Memory B cell (primary cell): ENCODE results near the gene RERG.

Experiments used
- ATAC-seq: fragments of 150-1000 bp; cut with Tn5 transposase; 2 replicates; pipeline ENCODE4 v1.10.0; 2021; ENCODE audit warnings: low read depth, mild to moderate bottlenecking, moderate library complexity
- DNase-seq, 2 donors: peaks; one replicate each; pipeline ENCODE4 v3.0.0; 2022; ENCODE audit warnings: low spot score in 2 of 2
- H3K27ac Mint-ChIP-seq: one replicate; pipeline ENCODE4 v1.8.0; 2022; ENCODE audit warnings: mild to moderate bottlenecking, moderate library complexity, mixed read lengths
- H3K27me3 Mint-ChIP-seq: one replicate; pipeline ENCODE4 v1.8.0; 2022; ENCODE audit warnings: mixed read lengths
- H3K36me3 Mint-ChIP-seq: one replicate; pipeline ENCODE4 v1.8.0; 2022; ENCODE audit warnings: mild to moderate bottlenecking, mixed read lengths
- H3K4me1 Mint-ChIP-seq: one replicate; pipeline ENCODE4 v1.8.0; 2022; ENCODE audit warnings: mixed read lengths
- H3K4me3 Mint-ChIP-seq: one replicate; pipeline ENCODE4 v1.8.0; 2022; ENCODE audit warnings: mild to moderate bottlenecking, moderate library complexity, mixed read lengths
- H3K9me3 Mint-ChIP-seq: one replicate; pipeline ENCODE4 v1.8.0; 2022; ENCODE audit warnings: mixed read lengths

The RERG gene

DNA sequence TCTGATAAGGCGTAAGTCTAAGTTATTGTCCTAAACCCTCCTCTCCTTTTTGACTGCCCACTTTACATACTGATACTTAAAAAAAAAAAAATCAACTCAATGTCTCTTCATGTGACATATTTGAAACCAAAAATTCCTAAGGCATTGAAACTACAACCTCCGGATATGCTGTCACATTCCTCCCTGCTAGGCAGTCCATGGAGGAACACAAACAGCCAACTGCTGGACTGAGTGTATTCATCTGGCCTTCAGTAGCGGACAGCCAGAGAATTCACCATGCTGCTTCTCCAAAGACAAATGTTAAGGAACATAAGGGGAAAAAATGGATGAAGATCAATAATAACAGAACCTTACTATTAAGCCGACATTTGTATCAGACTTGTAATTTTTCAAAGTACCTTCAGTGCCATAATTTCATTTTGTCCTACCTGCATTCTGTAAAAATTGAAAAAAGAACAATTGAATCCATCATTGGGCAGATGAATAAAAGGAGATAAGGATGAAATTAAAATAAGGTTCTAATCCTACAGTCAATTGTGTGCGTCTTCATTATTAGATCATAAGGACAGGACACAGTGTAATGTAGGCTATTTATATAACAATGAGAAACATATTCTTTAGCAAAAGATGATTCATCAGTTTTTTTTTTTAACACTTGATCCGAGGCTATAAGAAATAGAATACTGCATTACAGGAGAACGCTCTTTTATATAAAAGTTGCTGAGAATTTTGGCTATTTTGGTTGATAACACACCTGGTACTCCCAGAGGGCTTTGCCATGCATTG lies 12.2 kb downstream of the RERG start:
- no peaks in the 10 kb centered on the region for H3K9me3 Mint-ChIP-seq
- DNase-seq (no peak), ATAC-seq (no peak)
- H3K27me3 Mint-ChIP-seq = peaks cover 10% of the 10 kb centered on the region
- no peaks in the 10 kb centered on the region for H3K4me1 Mint-ChIP-seq
- H3K27ac Mint-ChIP-seq = no peak overlapping the region
- H3K36me3 Mint-ChIP-seq = no peaks in the 10 kb centered on the region
- H3K4me3 Mint-ChIP-seq = no peak overlapping the region

DNA sequence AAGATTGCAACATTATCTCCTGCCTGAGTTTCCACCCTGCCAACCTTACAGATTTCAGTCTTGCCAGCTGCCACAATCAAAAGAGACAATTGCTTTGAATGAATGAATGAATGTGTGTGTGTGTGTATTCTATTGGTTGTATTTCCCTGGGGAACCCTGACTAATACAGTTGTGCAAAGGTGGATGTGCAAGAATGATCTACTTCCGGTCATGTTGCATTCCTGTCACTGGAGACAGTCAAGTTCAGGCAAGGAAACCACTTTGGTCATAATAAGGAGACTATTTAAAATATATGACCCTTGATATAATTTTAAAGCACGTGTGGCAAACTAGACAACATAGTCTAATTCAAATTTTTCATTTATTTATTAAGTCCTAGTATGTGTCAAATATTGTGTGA lies 13.1 kb downstream of the RERG start:
- no peak for DNase-seq
- Mint-ChIP-seq H3K9me3 (no peaks in the 10 kb centered on the region), H3K36me3 (no peaks in the 10 kb centered on the region), H3K27ac (no peak overlapping the region), H3K4me3 (no peak overlapping the region), H3K27me3 (peaks cover 10% of the 10 kb centered on the region), H3K4me1 (no peaks in the 10 kb centered on the region)
- no peak for ATAC-seq

DNA sequence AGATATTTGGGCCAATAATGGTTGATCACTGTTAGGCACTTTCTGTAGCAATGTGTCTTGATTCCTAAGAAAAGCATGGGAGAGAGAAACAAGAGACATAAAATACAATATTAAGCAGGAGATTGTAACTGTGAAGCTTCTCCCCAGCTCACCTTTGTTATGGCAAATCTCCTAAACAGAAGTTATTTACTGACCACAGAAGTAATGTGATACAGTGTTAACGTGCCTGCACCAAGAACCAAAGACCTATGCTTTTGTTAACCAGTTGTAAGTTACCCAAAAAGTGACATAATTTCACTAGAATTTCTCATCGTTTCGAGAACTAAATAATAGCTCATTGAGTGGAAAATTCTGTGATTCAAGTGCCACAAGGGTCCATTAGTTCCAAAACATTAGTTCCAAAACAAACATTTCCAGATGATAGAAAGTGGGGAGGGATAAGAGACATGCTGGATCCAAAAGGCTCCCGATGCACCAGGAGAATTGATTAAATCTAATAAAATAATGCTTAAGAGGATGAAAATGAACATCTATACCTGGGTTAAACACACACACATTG lies 14.3 kb downstream of the RERG start:
- H3K4me3 Mint-ChIP-seq = no peak overlapping the region

DNA sequence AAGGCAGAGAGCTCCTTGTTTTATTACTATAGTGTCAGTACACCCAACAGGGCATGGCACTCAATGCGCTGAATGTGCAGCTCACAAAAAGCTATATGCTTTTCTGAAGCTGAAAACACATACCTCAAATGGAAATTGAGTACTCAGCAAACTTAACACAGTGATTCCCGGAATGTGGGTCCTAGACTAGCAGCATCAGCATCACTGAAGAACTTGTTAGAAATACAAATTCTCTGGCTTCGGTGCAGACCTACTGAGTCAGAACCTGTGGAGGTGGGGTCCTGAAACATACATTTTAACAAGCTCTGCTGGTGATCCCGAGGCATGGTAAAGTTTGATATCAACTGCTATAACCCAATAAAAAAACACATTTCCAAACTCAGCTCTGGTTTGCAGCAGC lies 14.9 kb downstream of the RERG start:
- Mint-ChIP-seq H3K4me3 (no peak overlapping the region), H3K4me1 (no peaks in the 10 kb centered on the region), H3K27ac (no peak overlapping the region), H3K9me3 (no peaks in the 10 kb centered on the region), H3K36me3 (no peaks in the 10 kb centered on the region), H3K27me3 (peaks cover 9% of the 10 kb centered on the region)
- ATAC-seq = no peak
- no peak for DNase-seq

More for the DNA sequence above, 14.3 kb downstream of the RERG start:
- H3K36me3 Mint-ChIP-seq = no peaks in the 10 kb centered on the region
- DNase-seq = no peak
- ATAC-seq = no peak
- no peak overlapping the region for H3K27ac Mint-ChIP-seq
- no peaks in the 10 kb centered on the region for H3K9me3 Mint-ChIP-seq
- no peaks in the 10 kb centered on the region for H3K4me1 Mint-ChIP-seq
- peaks cover 10% of the 10 kb centered on the region for H3K27me3 Mint-ChIP-seq

DNA sequence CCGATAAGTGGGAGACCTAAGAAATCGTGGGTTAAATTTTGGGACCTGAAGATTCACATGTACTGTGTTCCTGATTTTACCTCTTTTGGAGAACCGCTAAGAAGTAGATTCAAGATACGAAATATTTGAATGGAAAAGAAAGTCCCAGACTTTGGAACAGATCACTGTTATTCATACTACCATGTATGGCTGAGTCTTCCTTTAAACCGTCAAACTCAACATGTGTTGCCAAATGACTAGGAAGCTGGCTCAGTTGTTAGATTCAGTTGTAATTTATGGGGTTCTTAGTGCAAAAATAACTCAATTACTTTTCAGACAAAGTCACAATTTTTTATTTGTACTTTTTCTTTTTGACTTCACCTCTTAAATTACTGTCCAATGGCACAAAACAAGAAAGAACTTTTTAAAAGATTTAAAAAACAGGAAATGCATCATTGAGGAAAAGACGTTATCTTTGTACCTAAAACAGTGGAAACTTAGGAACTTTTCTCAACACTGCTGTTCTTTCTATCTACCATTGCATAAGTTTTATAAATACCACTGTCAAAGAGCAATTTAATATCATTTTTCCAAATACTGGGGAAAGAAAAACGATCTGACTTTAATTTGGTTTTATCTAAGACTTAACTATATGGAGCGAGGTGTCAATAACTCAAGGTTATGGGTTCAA lies 15.7 kb downstream of the RERG start:
- H3K4me1 Mint-ChIP-seq = no peaks in the 10 kb centered on the region
- H3K27me3 Mint-ChIP-seq = peaks cover 7% of the 10 kb centered on the region
- no peak overlapping the region for H3K4me3 Mint-ChIP-seq
- no peak overlapping the region for H3K27ac Mint-ChIP-seq
- ATAC-seq = no peak
- H3K9me3 Mint-ChIP-seq = no peaks in the 10 kb centered on the region
- no peaks in the 10 kb centered on the region for H3K36me3 Mint-ChIP-seq
- DNase-seq = no peak

DNA sequence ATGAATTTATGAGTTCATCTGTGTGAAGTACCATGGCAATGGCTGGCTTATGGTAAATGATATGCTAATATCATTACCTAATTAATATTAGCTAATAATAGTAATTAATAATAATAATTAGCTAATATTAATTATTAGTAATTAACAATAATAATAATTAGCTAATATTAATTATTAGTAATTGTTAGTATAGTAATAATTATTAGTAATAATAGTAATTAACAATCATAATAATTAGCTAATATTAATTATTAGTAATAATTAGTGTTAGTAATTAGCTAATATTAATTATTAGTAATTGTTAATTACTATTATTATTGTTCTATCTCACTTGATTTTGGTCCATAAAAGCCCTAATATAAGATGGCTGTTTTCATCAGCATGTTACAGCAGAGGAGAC lies 19.8 kb downstream of the RERG start:
- ATAC-seq = no peak
- DNase-seq = no peak
- Mint-ChIP-seq H3K4me1 (no peaks in the 10 kb centered on the region), H3K36me3 (no peaks in the 10 kb centered on the region), H3K9me3 (no peaks in the 10 kb centered on the region), H3K27ac (no peak overlapping the region), H3K27me3 (peaks cover 5% of the 10 kb centered on the region), H3K4me3 (no peak overlapping the region)

DNA sequence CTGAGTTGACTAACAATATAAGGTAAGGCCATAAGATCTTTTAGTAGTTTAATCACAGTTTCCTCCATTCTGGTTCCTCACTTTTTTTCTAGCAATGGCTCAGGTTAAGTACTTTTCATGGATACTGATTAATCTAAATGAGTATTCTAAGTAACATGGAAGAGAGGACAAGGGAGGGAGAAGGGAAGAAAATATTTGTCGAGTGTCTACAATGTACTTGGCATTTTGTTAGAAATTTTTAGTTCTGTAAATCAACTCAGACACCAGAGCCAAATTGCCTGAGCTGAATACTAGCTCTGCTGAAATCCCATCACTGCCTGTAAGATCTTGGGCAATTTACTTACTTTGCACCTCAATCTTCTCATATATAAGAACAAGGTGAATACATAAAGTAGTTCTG lies 20.2 kb downstream of the RERG start:
- no peaks in the 10 kb centered on the region for H3K36me3 Mint-ChIP-seq
- no peak overlapping the region for H3K4me3 Mint-ChIP-seq
- ATAC-seq (no peak), DNase-seq (no peak)
- no peak overlapping the region for H3K27ac Mint-ChIP-seq
- H3K9me3 Mint-ChIP-seq = no peaks in the 10 kb centered on the region
- peaks cover 5% of the 10 kb centered on the region for H3K27me3 Mint-ChIP-seq
- H3K4me1 Mint-ChIP-seq = no peaks in the 10 kb centered on the region

DNA sequence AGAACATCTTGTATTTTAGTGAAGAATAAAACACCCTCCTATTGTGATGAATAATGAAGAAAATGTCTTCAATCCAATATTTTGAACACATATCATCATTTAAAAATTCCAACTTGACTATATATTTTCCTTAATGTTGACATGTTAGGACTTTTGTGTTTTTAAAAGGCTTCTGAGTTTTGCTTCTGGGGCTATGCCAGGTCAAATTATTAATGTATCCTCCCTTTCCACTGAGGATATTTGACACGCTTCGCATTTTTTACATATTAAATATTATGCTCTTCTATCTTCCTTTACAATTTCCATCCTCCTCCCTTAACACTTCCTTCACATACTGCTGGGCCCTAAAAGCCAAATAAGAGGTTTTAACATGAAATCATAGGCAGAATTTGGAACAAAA lies 20.6 kb downstream of the RERG start:
- H3K4me1 Mint-ChIP-seq = no peaks in the 10 kb centered on the region
- no peak for ATAC-seq
- no peak overlapping the region for H3K27ac Mint-ChIP-seq
- no peak overlapping the region for H3K4me3 Mint-ChIP-seq
- no peaks in the 10 kb centered on the region for H3K9me3 Mint-ChIP-seq
- no peaks in the 10 kb centered on the region for H3K36me3 Mint-ChIP-seq
- H3K27me3 Mint-ChIP-seq = peaks cover 5% of the 10 kb centered on the region
- no peak for DNase-seq

DNA sequence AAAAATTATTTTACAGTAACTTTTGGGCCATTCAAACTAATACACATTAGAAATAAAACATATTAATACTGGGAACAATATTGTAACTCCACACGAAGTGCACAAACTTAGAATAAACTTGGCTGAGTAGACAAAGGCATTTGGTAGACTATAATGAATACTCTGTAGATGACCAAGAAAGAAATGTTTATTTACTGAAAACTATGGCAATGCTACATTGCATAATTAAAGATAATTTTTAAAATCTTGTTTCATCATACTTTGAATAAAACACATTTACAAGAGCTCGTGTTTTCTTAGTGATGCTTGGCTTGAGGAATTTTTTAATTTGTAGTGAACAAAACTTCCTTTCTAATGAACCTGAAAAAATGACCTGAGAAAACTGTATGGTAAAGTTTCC lies 21.3 kb downstream of the RERG start:
- Mint-ChIP-seq H3K9me3 (no peaks in the 10 kb centered on the region), H3K36me3 (no peaks in the 10 kb centered on the region), H3K27ac (no peak overlapping the region), H3K27me3 (peaks cover 5% of the 10 kb centered on the region), H3K4me3 (no peak overlapping the region), H3K4me1 (no peaks in the 10 kb centered on the region)
- DNase-seq (no peak), ATAC-seq (no peak)

DNA sequence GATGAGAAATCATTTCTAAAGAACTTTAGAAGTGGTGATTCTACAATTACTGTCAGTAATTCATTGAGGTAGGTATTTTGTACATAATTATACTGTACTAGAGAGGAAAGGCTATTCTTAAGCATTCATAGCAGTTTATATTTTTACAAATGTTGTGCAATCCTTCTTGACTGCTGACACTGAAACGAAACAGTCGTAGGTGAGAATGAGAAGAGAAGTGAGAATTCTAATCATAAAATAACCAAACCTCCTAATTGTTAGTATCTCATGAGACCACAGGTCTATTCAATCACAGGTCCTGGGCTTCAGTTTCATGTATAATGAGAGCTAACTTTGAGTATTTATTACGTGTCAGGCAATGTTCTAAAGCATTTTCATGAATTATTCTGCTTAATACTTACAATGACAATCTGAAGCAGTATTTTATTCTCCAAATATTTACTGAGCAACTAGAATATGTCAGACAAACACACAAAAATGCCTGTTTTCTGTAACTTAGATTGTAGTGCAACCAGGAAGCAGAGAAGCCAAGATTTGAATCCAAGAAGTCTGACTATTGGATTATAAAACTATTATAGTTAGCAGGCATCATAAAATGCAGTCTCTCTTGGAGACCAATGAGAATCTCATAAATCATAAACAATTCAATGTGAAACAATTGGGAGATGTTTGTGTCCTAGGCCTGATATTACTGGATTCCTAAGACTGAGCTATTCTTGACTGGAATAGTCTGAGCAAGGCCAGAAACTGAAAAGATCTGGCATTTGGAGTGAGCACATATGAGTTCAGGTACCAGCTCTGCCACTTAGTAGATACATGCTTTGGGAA lies 24.3 kb downstream of the RERG start:
- DNase-seq = no peak
- Mint-ChIP-seq H3K4me1 (no peaks in the 10 kb centered on the region), H3K36me3 (no peaks in the 10 kb centered on the region), H3K4me3 (no peak overlapping the region), H3K27ac (no peak overlapping the region), H3K27me3 (peaks cover 11% of the 10 kb centered on the region), H3K9me3 (no peaks in the 10 kb centered on the region)
- ATAC-seq = no peak

DNA sequence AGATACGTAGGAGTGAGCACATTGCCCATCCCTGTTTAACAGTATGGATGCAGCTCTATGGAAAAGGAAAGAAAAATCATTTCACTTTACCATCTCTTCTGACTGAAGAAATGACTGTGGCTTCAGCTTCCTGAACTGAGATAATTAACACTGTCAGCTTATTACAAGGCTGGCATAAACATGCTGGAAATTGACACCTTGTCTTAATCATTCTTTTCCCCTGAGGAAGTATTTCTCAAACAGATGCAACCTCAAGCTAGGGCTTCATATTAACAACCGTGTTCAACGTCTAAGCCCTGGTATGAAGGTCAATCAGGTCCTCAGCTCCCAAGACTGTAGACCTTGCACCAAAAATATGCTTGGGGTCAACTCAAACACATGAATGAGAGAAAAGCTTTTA lies 25.0 kb downstream of the RERG start:
- H3K4me1 Mint-ChIP-seq = no peaks in the 10 kb centered on the region
- no peak for ATAC-seq
- no peaks in the 10 kb centered on the region for H3K9me3 Mint-ChIP-seq
- no peak overlapping the region for H3K27ac Mint-ChIP-seq
- no peak overlapping the region for H3K4me3 Mint-ChIP-seq
- peaks cover 13% of the 10 kb centered on the region for H3K27me3 Mint-ChIP-seq
- no peak for DNase-seq
- H3K36me3 Mint-ChIP-seq = no peaks in the 10 kb centered on the region

DNA sequence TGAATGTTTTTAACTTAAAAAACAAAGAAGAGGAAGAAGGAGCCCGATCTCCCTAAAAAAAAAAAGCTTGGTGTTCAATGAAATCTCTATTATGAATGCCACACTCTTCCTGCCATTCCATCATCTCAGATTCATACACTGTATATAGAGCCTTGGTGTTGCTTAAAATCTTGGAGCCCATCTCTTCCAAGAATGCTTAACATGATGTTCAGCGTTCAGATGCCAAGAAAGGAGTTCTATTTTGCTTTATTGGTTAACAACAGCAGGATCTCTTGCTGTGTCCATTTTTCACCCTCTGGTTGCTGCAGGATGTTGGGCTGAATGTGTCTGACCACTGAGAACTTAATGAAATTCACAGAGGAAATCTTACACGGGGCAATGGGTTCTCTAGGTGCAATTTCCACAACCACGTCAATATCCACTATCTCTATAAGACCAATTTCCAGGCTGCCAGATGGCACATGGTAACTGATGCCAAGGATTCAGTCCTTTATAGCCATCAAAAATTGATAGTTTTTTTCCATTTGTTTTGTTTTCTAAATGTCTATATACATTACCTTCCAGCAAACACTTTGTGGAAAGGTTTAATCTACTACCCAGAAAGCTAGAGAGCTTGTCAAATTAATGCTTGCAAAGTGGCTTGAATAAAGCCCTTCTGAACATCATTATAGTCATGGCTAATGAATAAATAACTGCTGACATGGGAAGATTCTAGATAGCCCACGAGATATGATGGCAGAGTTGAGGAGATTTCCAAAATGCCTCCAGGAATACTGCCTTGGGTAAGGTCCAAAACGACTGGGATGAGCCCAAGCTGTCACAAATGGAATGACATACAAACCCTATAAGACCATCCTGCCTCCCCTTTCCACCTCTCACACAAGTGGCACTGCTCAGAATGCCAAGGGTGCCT lies 26.5 kb downstream of the RERG start:
- H3K4me3 Mint-ChIP-seq = no peak overlapping the region
- H3K9me3 Mint-ChIP-seq = no peaks in the 10 kb centered on the region
- no peaks in the 10 kb centered on the region for H3K4me1 Mint-ChIP-seq
- H3K27me3 Mint-ChIP-seq = peaks cover 11% of the 10 kb centered on the region
- ATAC-seq (no peak), DNase-seq (no peak)
- H3K36me3 Mint-ChIP-seq = no peaks in the 10 kb centered on the region
- H3K27ac Mint-ChIP-seq = no peak overlapping the region

DNA sequence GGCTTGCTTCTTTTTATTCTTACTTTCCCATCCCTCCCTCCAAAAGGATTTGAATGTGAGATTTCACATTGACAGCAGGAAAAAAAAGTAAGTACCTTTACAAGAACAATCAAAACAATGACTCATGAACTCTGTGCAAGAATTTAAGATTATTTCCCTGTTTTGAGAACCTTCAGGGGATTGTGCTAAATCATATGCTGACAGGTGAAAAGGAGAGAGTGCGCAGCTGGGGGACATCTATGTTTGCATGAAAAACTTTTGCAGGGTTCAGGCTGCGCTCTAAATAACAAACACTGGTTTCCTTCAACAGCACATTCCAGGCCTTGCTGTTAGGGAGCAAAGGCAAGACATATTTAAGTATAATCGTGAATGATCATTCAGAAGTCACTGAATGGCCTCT lies 27.3 kb downstream of the RERG start:
- Mint-ChIP-seq H3K27me3 (peaks cover 8% of the 10 kb centered on the region), H3K36me3 (no peaks in the 10 kb centered on the region), H3K4me1 (no peaks in the 10 kb centered on the region), H3K27ac (no peak overlapping the region), H3K4me3 (no peak overlapping the region), H3K9me3 (no peaks in the 10 kb centered on the region)
- no peak for DNase-seq
- ATAC-seq = no peak
